Lung (tissue), 12 donors: ENCODE measurements around the gene ERICH4. TPM values are rescaled to one million over a fixed set of nuclear protein-coding genes. Genes with fewer than 3 reads are reported as not detected.
"Not testable (repeated sequence)": the region's sequence is repeated elsewhere in the genome, so short reads cannot be mapped to it uniquely, and the experiment has no call there.

Experiments used
- ATAC-seq: fragments of 200-7000 bp; cut with Tn5 transposase; one replicate; pipeline ENCODE4 v1.9.1; 2020; ENCODE audit warnings: moderate number of reproducible peaks; ENCODE audit not compliant: insufficient read depth, low FRiP score
- DNase-seq, 3 donors: peaks; one replicate each; pipeline ENCODE4 v3.0.0-alpha.2; 2013 to 2017
- H3K27ac ChIP-seq, 2 donors: one replicate each; pipeline ENCODE4 v1.5.1; 2013; ENCODE audit warnings: mild to moderate bottlenecking in 2 of 2, moderate library complexity in 2 of 2, control low read depth in 1 of 2, inconsistent platforms in 1 of 2, low read depth in 1 of 2, low read length in 1 of 2
- H3K27me3 ChIP-seq, 3 donors: one replicate each; pipeline ENCODE4 v1.5.1; 2013; ENCODE audit warnings: low read length in 2 of 3; ENCODE audit not compliant: control insufficient read depth in 3 of 3, insufficient read depth in 3 of 3
- H3K36me3 ChIP-seq, 4 donors: one replicate each; pipeline ENCODE4 v1.5.1; 2013; ENCODE audit warnings: low read length in 4 of 4, mild to moderate bottlenecking in 1 of 4, moderate library complexity in 1 of 4; ENCODE audit not compliant: control insufficient read depth in 4 of 4, insufficient read depth in 4 of 4
- H3K4me1 ChIP-seq, 5 donors: one replicate each; pipeline ENCODE4 v1.5.1; 2013; ENCODE audit warnings: low read length in 5 of 5, mild to moderate bottlenecking in 2 of 5, moderate library complexity in 1 of 5; ENCODE audit not compliant: control insufficient read depth in 5 of 5, insufficient read depth in 5 of 5
- H3K4me3 ChIP-seq: one replicate; pipeline ENCODE4 v1.5.1; 2013; ENCODE audit warnings: mild to moderate bottlenecking, control low read depth, moderate library complexity
- H3K9ac ChIP-seq, 2 donors: one replicate each; pipeline ENCODE4 v1.5.1; 2013; ENCODE audit warnings: low read length in 2 of 2, control low read depth in 1 of 2; ENCODE audit not compliant: insufficient read depth in 1 of 2
- H3K9me3 ChIP-seq, 4 donors: one replicate each; pipeline ENCODE4 v1.5.1; 2013; ENCODE audit warnings: low read length in 3 of 4, mild to moderate bottlenecking in 1 of 4, moderate library complexity in 1 of 4; ENCODE audit not compliant: control insufficient read depth in 4 of 4, insufficient read depth in 3 of 4
- CTCF ChIP-seq: IDR thresholded peaks from 2 replicates; pipeline ENCODE4 v1.5.1; 2012; ENCODE audit warnings: mild to moderate bottlenecking; ENCODE audit errors: control extremely low read depth, extremely low read depth
- WGBS, 2 donors: extraction: QIAGEN DNeasy Blood & Tissue Kit; methylation state at CpG; one replicate each; pipeline ENCODE4 v1.1.7; 2013; 5-methylcytosine and 5-hydroxymethylcytosine counted together
- polyA plus RNA-seq, 2 donors: library from polyadenylated mRNA; stranded (reverse); fragments of 200-250 nt; gene quantifications; one replicate each; pipeline ENCODE4 v1.2.1, GENCODE V29; 2013
- total RNA-seq, 2 donors: library from RNA; depleted of rRNA in 1 of 2; stranded (reverse); fragments of >200 nt in 1 of 2; gene quantifications; one replicate each; pipeline ENCODE4 v1.2.1, GENCODE V29; 2014 to 2021
- donor health status: control.
- donor health status: control.
- donor health status: Bipolar disorder and iron deficiency.
- donor health status: healthy.
- donor health status: DM: yes; HTN: yes; CAD: no.

Gene ERICH4
- total and polyA plus RNA-seq, 4 donors: 0.16 TPM; not detected in 3

GRCh38 chr19:41405776-41406175 is 37.2 kb upstream of the ERICH4 start:
- 67 to 71% methylated on average over 6 of the region's 6 CpGs for WGBS, 2 donors

GRCh38 chr19:41407271-41407670 is 35.7 kb upstream of the ERICH4 start:
- ATAC-seq (peak; percentile 33), DNase-seq (peak in 1 of 3 donors; percentile 37)
- Histone ChIP-seq H3K9me3 (no peaks in the 10 kb centered on the region), H3K4me3 (no peak overlapping the region), H3K36me3 (peaks cover 0 to 13% (median 1%) of the 10 kb centered on the region in 4 donors), H3K27me3 (no peaks in the 10 kb centered on the region), H3K9ac (no peak overlapping the region), H3K27ac (peak overlapping the region; percentile 11 to 88), H3K4me1 (peaks cover 0 to 25% (median 4%) of the 10 kb centered on the region in 5 donors)
- no peak for TF ChIP-seq CTCF
- 14 to 22% methylated on average over 4 of the region's 4 CpGs for WGBS, 2 donors

More at GRCh38 chr19:41405776-41406175, 37.2 kb upstream of the ERICH4 start:
- H3K4me1 ChIP-seq: peaks cover 0 to 27% (median 4%) of the 10 kb centered on the region in 5 donors
- peak overlapping the region; percentile 12 to 13 for H3K27ac ChIP-seq
- no peaks in the 10 kb centered on the region for H3K27me3 ChIP-seq
- no peaks in the 10 kb centered on the region for H3K9me3 ChIP-seq
- no peak for TF ChIP-seq CTCF
- DNase-seq (no peak), ATAC-seq (no peak)
- H3K4me3 ChIP-seq: no peak overlapping the region
- peaks cover 0 to 6% (median 0%) of the 10 kb centered on the region in 4 donors for H3K36me3 ChIP-seq
- H3K9ac ChIP-seq: no peak overlapping the region

GRCh38 chr19:41408256-41408655 is 34.7 kb upstream of the ERICH4 start:
- Histone ChIP-seq H3K27me3 (no peaks in the 10 kb centered on the region), H3K4me1 (peaks cover 0 to 20% (median 4%) of the 10 kb centered on the region in 5 donors), H3K4me3 (no peak overlapping the region), H3K9me3 (no peaks in the 10 kb centered on the region), H3K36me3 (peaks cover 0 to 13% (median 6%) of the 10 kb centered on the region in 4 donors), H3K9ac (no peak overlapping the region), H3K27ac (peak overlapping the region in 1 of 2 donors; percentile 88)
- no peak for DNase-seq
- ATAC-seq: no peak
- 56 to 73% methylated on average over 4 of the region's 4 CpGs for WGBS, 2 donors
- TF ChIP-seq CTCF: no peak

- peaks cover 0 to 17% (median 10%) of the 10 kb centered on the region in 4 donors for H3K36me3 ChIP-seq
- WGBS, 2 donors: 71 to 72% methylated on average over 5 of the region's 5 CpGs
- not testable (repeated sequence) for H3K9ac ChIP-seq, ATAC-seq, H3K9me3 ChIP-seq, H3K4me3 ChIP-seq, H3K27me3 ChIP-seq, DNase-seq
- H3K27ac ChIP-seq: peak overlapping the region; percentile 38 to 88
- H3K4me1 ChIP-seq: peaks cover 0 to 20% (median 4%) of the 10 kb centered on the region in 5 donors
These were observed 34.1 kb upstream of the ERICH4 start for GRCh38 chr19:41408846-41409245.
